Type B pancreatic cell (in vitro differentiated cells): ENCODE data around the gene MRPS2. TPM values are rescaled to one million over a fixed set of nuclear protein-coding genes. Genes with fewer than 3 reads are reported as not detected.

ENCODE experiments used
- DNase-seq: peaks from one replicate; pipeline ENCODE4 v3.0.0; 2021; ENCODE audit warnings: mixed read lengths; ENCODE audit not compliant: unreplicated experiment; ENCODE audit errors: extremely low spot score
- H3K27ac Mint-ChIP-seq: 2 replicates; pipeline ENCODE4 v1.8.0; 2021; ENCODE audit warnings: mild to moderate bottlenecking, mixed read lengths
- H3K27me3 Mint-ChIP-seq: 2 replicates; pipeline ENCODE4 v1.8.0; 2021; ENCODE audit warnings: mixed read lengths
- H3K36me3 Mint-ChIP-seq: 2 replicates; pipeline ENCODE4 v1.8.0; 2021; ENCODE audit warnings: mixed read lengths
- H3K4me1 Mint-ChIP-seq: one replicate; pipeline ENCODE4 v1.8.0; 2021; ENCODE audit warnings: mixed read lengths; ENCODE audit not compliant: unreplicated experiment
- H3K4me3 Mint-ChIP-seq: 2 replicates; pipeline ENCODE4 v1.8.0; 2021; ENCODE audit warnings: mild to moderate bottlenecking, mixed read lengths
- H3K9me3 Mint-ChIP-seq: 2 replicates; pipeline ENCODE4 v1.8.0; 2021; ENCODE audit warnings: mixed read lengths
- total RNA-seq: library from RNA; stranded (reverse); gene quantifications from 2 replicates; pipeline ENCODE4 v1.2.1, GENCODE V29; 2021; ENCODE audit warnings: low replicate concordance
- TF ChIP-seq, protein P1 (sequence below): fragments of 200-600 bp; sonication (generic); conservative IDR thresholded peaks from 2 replicates; pipeline ENCODE4 v1.5.0; 2021; ENCODE audit warnings: antibody characterized with exemption, mild to moderate bottlenecking

Gene MRPS2
- total RNA-seq, 1 donor from 2014 or later = 55.2 TPM

DNA sequence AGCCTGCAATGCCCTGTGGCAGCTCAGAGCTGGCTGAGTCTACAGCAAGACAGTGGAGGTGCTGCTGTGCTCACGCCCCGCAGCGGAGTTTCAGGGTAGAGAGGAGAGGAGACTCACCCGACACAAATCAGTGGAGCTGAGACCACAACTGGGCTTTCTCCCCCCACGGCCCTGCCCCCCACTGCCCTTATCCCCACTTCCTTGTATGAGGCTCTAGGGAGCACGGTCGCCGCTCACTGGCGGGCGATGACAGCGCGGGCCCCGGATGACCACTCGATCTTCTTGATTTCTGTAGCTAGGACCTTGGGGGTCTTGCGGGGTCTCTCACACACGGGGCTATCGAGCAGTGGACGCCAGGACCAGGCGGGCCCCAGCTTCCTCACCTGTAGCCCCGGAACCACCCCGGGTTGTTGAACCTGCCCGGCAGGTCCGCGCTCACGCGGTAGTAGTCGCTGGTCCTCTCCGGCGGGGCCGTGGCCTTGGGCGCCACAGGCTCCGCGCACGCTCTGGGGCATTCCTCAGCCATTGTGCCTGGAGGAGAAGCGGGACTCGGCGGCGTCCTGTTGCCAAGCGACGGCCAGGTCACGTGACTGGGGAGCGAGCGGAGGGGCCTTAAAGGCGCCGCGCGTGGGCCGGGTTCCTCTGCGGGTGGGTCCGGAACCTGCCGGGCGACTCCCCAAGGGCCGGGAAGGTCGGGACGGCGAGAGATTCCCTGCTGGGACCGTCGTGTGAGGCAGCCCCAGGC lies 984 bp upstream of the MRPS2 start:
- Mint-ChIP-seq H3K27me3 (no peaks in the 10 kb centered on the region), H3K4me1 (peaks cover 10% of the 10 kb centered on the region), H3K27ac (peak overlapping the region; percentile 79), H3K9me3 (no peaks in the 10 kb centered on the region), H3K36me3 (no peaks in the 10 kb centered on the region), H3K4me3 (peak overlapping the region; percentile 89)
- TF ChIP-seq, protein P1, sequence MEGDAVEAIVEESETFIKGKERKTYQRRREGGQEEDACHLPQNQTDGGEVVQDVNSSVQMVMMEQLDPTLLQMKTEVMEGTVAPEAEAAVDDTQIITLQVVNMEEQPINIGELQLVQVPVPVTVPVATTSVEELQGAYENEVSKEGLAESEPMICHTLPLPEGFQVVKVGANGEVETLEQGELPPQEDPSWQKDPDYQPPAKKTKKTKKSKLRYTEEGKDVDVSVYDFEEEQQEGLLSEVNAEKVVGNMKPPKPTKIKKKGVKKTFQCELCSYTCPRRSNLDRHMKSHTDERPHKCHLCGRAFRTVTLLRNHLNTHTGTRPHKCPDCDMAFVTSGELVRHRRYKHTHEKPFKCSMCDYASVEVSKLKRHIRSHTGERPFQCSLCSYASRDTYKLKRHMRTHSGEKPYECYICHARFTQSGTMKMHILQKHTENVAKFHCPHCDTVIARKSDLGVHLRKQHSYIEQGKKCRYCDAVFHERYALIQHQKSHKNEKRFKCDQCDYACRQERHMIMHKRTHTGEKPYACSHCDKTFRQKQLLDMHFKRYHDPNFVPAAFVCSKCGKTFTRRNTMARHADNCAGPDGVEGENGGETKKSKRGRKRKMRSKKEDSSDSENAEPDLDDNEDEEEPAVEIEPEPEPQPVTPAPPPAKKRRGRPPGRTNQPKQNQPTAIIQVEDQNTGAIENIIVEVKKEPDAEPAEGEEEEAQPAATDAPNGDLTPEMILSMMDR = no peak
- peak; percentile 96 for DNase-seq

DNA sequence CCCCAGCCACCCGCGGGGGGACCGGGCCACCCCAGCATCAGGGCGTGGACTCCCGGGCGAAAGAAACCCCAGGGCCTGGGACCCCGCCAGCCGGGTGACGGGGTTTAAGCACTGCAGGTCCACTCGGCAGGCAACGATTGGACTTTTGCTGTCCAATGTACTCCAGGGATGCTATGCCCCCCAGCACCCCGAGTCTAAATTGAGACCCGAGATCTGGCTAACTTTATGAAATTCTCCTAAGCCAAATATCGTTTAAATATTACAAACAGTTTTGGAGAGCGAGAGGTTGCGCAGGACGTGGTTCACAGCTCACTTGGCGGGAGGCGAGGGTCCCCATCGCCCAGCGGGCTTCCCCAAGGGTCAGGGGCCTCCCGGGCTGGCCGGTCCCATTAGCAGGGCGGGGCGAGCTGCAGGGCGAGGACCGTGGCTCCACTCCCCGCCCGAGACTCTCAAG lies 384 bp upstream of the MRPS2 start:
- peaks cover 13% of the 10 kb centered on the region for H3K4me1 Mint-ChIP-seq
- peak overlapping the region; percentile 89 for H3K4me3 Mint-ChIP-seq

DNA sequence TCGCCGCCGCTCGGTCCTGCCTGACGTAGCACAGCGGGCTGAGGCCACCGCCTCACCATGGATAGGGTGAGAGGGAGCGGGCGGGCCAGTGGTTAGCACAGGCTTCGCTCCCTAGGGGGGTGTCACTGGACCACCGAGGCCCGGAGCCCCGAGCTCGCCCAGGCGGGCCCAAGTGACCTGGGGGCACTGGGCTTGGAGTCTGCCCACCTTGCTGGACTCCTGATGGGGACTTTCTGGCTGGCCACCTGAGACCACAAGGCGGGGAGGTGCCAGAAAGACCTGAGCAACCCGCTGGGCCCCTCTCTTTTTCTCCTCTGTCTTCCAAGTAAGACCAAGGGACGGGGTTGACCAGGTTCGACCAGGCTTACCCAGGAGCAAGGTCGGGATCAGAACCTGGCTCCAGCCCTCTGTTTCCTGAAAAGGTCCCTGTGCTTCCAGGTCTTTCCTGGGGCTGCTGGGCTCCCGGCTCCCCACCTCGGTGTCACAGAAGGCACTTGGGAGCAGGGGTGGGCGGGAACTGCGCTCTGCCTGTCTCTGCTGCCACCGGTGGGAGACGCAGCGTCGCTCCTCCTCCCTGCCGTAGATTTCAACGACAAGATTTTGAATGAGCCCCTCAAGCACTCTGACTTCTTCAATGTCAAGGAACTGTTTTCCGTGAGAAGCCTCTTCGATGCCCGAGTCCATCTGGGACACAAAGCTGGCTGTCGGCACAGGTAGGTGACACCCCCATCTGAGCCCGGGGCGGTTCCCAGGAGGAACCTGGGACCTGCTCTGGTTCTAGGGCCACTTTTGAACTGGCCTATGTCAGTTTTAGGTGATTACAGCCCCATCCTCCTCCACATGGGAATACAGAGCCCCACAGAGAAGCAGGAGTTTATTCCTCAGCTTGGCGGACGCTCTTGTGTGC lies 1.0 kb downstream of the MRPS2 start:
- Mint-ChIP-seq H3K27me3 (no peaks in the 10 kb centered on the region), H3K4me1 (peaks cover 16% of the 10 kb centered on the region), H3K27ac (peak overlapping the region; percentile 39), H3K4me3 (peak overlapping the region; percentile 89), H3K36me3 (no peaks in the 10 kb centered on the region), H3K9me3 (no peaks in the 10 kb centered on the region)
- DNase-seq = no peak
- TF ChIP-seq, protein P1 = no peak

More for the DNA sequence above, 384 bp upstream of the MRPS2 start:
- TF ChIP-seq, protein P1 = no peak
- no peak for DNase-seq
- no peaks in the 10 kb centered on the region for H3K27me3 Mint-ChIP-seq
- H3K36me3 Mint-ChIP-seq = no peaks in the 10 kb centered on the region
- H3K27ac Mint-ChIP-seq = peak overlapping the region; percentile 45
- H3K9me3 Mint-ChIP-seq = no peaks in the 10 kb centered on the region

DNA sequence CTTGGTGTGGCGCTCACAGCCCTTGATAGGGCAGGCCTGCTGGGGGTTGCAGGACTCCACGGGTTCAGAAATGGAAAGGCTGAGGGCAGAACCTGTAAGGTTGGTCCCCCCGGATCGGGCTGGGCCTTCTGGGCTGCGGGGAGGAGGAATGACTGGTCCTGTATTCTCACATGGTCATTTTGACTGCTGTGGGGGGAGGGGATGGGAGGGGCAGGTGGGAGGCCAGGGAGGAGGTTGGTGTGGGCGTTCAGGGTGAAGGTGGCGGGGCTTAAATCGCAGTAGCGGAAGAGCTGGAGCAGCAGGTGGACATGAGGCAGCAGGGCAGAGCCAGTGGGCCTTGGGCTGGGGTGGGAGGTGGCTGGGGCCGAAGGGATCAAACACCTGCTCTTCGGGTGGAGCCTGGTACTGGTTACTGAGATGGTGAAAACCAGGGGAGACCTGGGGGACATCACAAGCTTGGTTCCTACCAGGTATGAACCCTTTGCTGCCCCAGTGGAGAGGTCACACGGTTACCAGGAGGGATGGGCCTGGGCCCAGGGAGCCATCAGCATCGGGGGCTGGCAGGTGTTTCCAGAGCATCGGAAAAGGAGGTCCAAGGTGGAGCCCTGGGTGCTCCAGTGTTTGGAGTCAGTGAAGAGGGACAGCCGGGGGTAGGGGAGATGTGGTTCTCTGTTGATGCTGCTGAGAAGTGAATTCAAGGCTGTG lies 1.8 kb downstream of the MRPS2 start:
- H3K27me3 Mint-ChIP-seq = no peaks in the 10 kb centered on the region
- no peaks in the 10 kb centered on the region for H3K9me3 Mint-ChIP-seq
- peak overlapping the region; percentile 89 for H3K4me3 Mint-ChIP-seq
- TF ChIP-seq, protein P1 = no peak
- no peak overlapping the region for H3K27ac Mint-ChIP-seq
- H3K36me3 Mint-ChIP-seq = no peaks in the 10 kb centered on the region
- H3K4me1 Mint-ChIP-seq = peaks cover 16% of the 10 kb centered on the region
- no peak for DNase-seq

DNA sequence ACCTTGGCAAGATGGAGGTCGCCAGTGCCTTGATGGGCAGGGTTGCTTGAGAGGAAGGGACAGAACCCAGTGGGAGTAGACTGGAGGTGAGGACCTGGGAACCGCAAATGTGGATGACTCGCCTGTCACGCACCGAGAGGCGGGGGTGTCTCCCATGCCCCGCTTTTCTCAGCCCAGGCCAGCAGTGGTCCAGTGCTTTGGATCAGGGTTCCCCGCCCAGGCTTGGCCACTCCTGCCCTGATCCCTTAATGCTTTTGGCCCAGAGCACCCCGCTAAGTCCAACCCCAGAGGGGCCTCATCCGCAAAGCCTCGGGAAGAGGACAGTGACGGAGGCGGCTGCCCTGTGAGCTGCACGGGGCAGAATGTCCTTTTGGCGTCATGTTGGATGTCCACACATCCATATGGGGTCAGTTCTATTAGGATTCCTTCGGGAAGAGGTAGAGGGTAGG lies 2.4 kb downstream of the MRPS2 start:
- Mint-ChIP-seq H3K36me3 (no peaks in the 10 kb centered on the region), H3K4me1 (peaks cover 16% of the 10 kb centered on the region)

More for the DNA sequence above, 2.4 kb downstream of the MRPS2 start:
- H3K4me3 Mint-ChIP-seq = peak overlapping the region; percentile 57
- DNase-seq = no peak
- no peaks in the 10 kb centered on the region for H3K27me3 Mint-ChIP-seq
- no peak overlapping the region for H3K27ac Mint-ChIP-seq
- TF ChIP-seq, protein P1 = no peak
- no peaks in the 10 kb centered on the region for H3K9me3 Mint-ChIP-seq
